Endothelial cell (in vitro differentiated cells): Measurements from ENCODE around the gene ROBO2. TPM values are rescaled to one million over a fixed set of nuclear protein-coding genes. Genes with fewer than 3 reads are reported as not detected.

Source experiments
- DNase-seq: peaks from one replicate; pipeline ENCODE4 v3.0.0; 2021; ENCODE audit warnings: low spot score
- H3K27ac Mint-ChIP-seq: one replicate; pipeline ENCODE4 v1.8.0; 2021; ENCODE audit warnings: mixed read lengths, inconsistent platforms; ENCODE audit not compliant: unreplicated experiment
- H3K27me3 Mint-ChIP-seq: one replicate; pipeline ENCODE4 v1.8.0; 2021; ENCODE audit warnings: mild to moderate bottlenecking, moderate library complexity, mixed read lengths, inconsistent platforms; ENCODE audit not compliant: unreplicated experiment
- H3K36me3 Mint-ChIP-seq: one replicate; pipeline ENCODE4 v1.8.0; 2021; ENCODE audit warnings: mild to moderate bottlenecking, low read depth, mixed read lengths, inconsistent platforms; ENCODE audit not compliant: unreplicated experiment
- H3K4me1 Mint-ChIP-seq: one replicate; pipeline ENCODE4 v1.8.0; 2021; ENCODE audit warnings: mild to moderate bottlenecking, mixed read lengths, inconsistent platforms; ENCODE audit not compliant: unreplicated experiment
- H3K4me3 Mint-ChIP-seq: one replicate; pipeline ENCODE4 v1.8.0; 2021; ENCODE audit warnings: mild to moderate bottlenecking, mixed read lengths, inconsistent platforms; ENCODE audit not compliant: unreplicated experiment
- H3K9me3 Mint-ChIP-seq: one replicate; pipeline ENCODE4 v1.8.0; 2021; ENCODE audit warnings: mixed read lengths, inconsistent platforms; ENCODE audit not compliant: unreplicated experiment
- total RNA-seq: library from RNA; stranded (reverse); fragmentation: NEBNext Ultra II Directional; extraction: Animal tissue kit (Norgen Biotek cat#: 25700); gene quantifications from one replicate; pipeline ENCODE4 v1.2.1, GENCODE V29; 2021; ENCODE audit not compliant: unreplicated experiment
- TF ChIP-seq, protein P1 (sequence below): fragments of 200-600 bp; sonication (generic); IDR thresholded peaks from one replicate; pipeline ENCODE4 v1.5.0; 2021; ENCODE audit warnings: antibody characterized with exemption; ENCODE audit not compliant: unreplicated experiment

Gene ROBO2
- total RNA-seq, 1 donor from 2014 or later = 2.5 TPM

DNA sequence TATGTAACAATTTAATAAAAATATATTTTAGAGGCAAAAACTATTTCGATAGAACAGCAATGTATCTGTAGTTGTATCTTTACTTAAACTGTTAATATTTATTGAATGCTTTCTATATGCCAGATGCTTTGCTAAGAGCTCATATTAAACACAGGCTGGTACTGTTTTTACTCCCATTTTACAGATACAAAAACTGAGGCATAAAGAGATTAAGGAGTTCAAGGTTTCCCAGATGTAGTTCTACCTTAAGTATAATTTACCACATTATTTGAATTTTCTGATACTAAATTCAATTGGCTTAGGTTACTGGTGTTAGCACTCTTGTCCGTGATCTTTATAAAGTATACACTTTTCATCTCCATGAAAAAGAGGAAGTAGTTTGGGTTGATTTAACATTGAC, 149.8 kb downstream of the ROBO2 start:
- Mint-ChIP-seq H3K27me3 (no peaks in the 10 kb centered on the region), H3K27ac (no peak overlapping the region), H3K9me3 (no peaks in the 10 kb centered on the region), H3K36me3 (no peaks in the 10 kb centered on the region), H3K4me3 (no peak overlapping the region), H3K4me1 (no peaks in the 10 kb centered on the region)
- TF ChIP-seq, protein P1, sequence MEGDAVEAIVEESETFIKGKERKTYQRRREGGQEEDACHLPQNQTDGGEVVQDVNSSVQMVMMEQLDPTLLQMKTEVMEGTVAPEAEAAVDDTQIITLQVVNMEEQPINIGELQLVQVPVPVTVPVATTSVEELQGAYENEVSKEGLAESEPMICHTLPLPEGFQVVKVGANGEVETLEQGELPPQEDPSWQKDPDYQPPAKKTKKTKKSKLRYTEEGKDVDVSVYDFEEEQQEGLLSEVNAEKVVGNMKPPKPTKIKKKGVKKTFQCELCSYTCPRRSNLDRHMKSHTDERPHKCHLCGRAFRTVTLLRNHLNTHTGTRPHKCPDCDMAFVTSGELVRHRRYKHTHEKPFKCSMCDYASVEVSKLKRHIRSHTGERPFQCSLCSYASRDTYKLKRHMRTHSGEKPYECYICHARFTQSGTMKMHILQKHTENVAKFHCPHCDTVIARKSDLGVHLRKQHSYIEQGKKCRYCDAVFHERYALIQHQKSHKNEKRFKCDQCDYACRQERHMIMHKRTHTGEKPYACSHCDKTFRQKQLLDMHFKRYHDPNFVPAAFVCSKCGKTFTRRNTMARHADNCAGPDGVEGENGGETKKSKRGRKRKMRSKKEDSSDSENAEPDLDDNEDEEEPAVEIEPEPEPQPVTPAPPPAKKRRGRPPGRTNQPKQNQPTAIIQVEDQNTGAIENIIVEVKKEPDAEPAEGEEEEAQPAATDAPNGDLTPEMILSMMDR = no peak
- no peak for DNase-seq

DNA sequence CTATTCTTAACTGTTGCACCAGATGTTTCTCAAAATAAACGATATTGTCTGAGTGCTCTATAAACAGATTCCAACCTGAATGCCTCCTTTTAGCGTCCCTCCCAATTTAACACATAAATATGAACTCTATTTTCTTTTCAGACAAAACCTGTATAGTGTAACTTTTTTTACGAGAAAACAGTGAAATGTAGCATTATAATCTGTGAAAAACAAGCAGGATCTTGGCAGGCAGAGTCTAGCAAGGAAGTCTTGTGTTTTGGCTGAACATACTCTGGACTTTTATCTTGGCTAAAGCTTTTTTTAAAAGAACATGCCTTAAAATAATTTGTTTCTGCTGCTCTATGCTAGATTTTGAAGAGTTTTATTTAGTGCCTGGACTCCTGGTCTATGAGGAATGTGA, 150.5 kb downstream of the ROBO2 start:
- H3K27me3 Mint-ChIP-seq = no peaks in the 10 kb centered on the region
- H3K4me1 Mint-ChIP-seq = no peaks in the 10 kb centered on the region
- DNase-seq = no peak
- TF ChIP-seq, protein P1 = no peak
- no peaks in the 10 kb centered on the region for H3K9me3 Mint-ChIP-seq
- H3K27ac Mint-ChIP-seq = no peak overlapping the region
- H3K36me3 Mint-ChIP-seq = no peaks in the 10 kb centered on the region
- no peak overlapping the region for H3K4me3 Mint-ChIP-seq

DNA sequence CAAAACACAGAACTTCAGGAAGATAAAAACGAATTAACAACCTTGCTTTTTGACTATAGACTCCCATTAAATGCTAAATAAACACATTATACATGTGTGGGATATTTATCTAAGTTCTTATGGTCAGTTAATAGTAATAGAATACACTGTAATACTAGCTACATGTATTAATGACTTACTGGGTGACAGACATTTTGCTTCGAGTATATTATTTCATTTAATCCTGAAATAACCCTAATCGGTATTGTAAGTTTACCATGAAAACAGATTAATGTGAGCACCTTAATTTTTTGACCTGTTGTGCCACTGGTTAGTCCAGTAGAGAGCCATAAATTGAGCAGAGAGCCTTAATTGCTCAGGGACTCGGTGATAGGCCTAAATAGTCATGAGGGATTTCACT, 151.1 kb downstream of the ROBO2 start:
- H3K27me3 Mint-ChIP-seq = no peaks in the 10 kb centered on the region
- no peak for DNase-seq
- H3K9me3 Mint-ChIP-seq = no peaks in the 10 kb centered on the region
- no peaks in the 10 kb centered on the region for H3K36me3 Mint-ChIP-seq
- no peak overlapping the region for H3K27ac Mint-ChIP-seq
- no peak overlapping the region for H3K4me3 Mint-ChIP-seq
- H3K4me1 Mint-ChIP-seq = no peaks in the 10 kb centered on the region
- TF ChIP-seq, protein P1 = no peak

DNA sequence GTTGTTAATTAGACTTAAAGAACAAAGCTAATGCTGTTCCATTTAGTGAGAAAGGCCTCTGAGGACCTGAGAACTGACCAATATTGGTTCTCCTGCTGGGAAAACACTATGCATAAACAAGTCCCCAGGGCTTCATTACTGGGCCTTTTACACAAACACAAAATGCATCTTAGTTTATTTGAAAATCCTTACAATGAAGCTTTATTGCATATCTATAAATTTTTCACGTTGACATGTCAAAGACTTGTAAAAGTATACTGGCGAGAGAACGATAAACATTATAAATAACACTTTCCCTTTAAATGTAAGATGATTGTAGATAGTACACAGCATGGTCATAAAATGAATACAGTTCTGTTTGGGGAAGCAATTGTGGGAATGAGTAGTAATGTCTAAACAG, 151.7 kb downstream of the ROBO2 start:
- H3K27ac Mint-ChIP-seq = no peak overlapping the region
- no peaks in the 10 kb centered on the region for H3K27me3 Mint-ChIP-seq
- DNase-seq = no peak
- no peak overlapping the region for H3K4me3 Mint-ChIP-seq
- TF ChIP-seq, protein P1 = no peak
- no peaks in the 10 kb centered on the region for H3K36me3 Mint-ChIP-seq
- no peaks in the 10 kb centered on the region for H3K4me1 Mint-ChIP-seq
- no peaks in the 10 kb centered on the region for H3K9me3 Mint-ChIP-seq

DNA sequence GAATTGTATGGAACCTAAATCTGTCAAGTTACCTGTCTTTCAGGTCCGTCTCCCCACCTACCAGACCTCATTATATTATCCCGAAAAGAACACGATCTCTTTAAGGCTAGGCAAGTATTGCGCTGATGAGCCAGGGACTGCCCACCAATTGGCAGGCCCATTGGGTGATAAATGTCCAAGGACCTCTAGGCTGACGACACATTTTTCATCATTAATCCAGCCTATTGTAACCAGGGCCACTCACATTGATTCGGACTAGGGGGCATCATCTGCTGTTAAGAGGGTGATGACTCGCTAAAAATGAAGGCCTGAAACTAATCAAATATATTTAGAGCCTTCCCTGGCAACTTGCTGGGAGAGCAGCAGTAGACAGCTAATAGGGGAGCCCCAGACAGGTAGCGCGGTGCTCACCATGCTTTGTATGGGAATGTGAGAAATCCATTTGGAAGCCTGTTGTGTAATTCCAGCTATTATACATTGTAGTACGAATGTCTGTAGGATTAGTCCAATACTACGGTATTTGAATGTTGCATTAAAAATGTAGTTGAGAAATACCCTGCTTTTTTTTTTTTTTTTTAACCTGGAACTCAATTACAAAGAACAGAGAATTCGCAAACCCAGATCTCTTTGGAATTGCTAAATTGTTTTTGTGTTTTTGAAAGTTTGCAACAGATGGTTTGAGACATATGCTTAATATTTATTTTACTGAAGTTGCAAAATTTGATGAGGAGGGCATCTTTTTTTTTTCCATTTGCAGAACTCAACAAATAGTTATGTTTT, 156.1 kb downstream of the ROBO2 start:
- Mint-ChIP-seq H3K27me3 (no peaks in the 10 kb centered on the region), H3K27ac (no peak overlapping the region), H3K4me1 (no peaks in the 10 kb centered on the region), H3K4me3 (no peak overlapping the region), H3K9me3 (no peaks in the 10 kb centered on the region), H3K36me3 (no peaks in the 10 kb centered on the region)
- no peak for DNase-seq
- TF ChIP-seq, protein P1 = no peak
